ENCODE data around the gene TNKS2. TPM values are rescaled to one million over a fixed set of nuclear protein-coding genes. Genes with fewer than 3 reads are reported as not detected.

Gene TNKS2
- total RNA-seq, 1 donor from 2014 or later, result 36.3 TPM

DNA sequence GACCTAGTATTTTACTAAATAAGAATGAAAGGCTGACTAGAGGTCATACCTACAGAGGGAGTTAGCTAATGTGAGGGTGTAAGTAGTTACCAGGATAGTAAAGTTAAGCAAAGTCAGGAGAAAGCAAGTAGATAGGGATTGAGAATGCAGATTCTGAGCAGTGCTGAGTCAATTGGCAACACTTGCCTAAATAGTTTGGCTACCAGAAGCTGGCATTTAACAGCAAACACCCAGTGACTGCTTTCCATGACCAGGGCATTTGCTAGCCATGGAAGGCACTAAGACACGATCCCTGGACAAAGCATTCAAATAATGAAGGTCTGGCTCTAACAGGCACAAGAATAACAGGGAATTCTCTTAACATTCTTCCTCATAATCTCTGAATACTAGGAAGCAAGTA lies 25.9 kb downstream of the TNKS2 start:
- DNase-seq (ENCODE audit: extremely low spot score in 2 of 2), result no peak
- no peaks in the 10 kb centered on the region for H3K27me3 ChIP-seq
- H3K36me3 ChIP-seq, result peaks cover 0 to 78% of the 10 kb centered on the region in 2 donors
- no peak overlapping the region for H3K27ac ChIP-seq
- no peak for TF ChIP-seq POLR2A (IDR thresholded peaks at IDR 0.05)
- TF ChIP-seq POLR2AphosphoS5 (IDR thresholded peaks at IDR 0.05; ENCODE audit: insufficient read depth in 1 of 2, low read depth in 1 of 2), result no peak
- no peak for TF ChIP-seq CTCF (IDR thresholded peaks at IDR 0.05)
- H3K4me3 ChIP-seq, result no peak overlapping the region
- H3K4me1 ChIP-seq, result no peaks in the 10 kb centered on the region
- no peaks in the 10 kb centered on the region for H3K9me3 ChIP-seq
- intact Hi-C loops (cut with DNase I), result no loop called here

- H3K4me1 ChIP-seq, result no peaks in the 10 kb centered on the region
- no peak overlapping the region for H3K27ac ChIP-seq
- peaks cover 0 to 80% of the 10 kb centered on the region in 2 donors for H3K36me3 ChIP-seq
- DNase-seq (ENCODE audit: extremely low spot score in 2 of 2), result no peak
- no peaks in the 10 kb centered on the region for H3K9me3 ChIP-seq
- H3K27me3 ChIP-seq, result no peaks in the 10 kb centered on the region
- no peak overlapping the region for H3K4me3 ChIP-seq
- TF ChIP-seq CTCF (IDR thresholded peaks at IDR 0.05), result no peak
- no peak for TF ChIP-seq POLR2AphosphoS5 (IDR thresholded peaks at IDR 0.05; ENCODE audit: insufficient read depth in 1 of 2, low read depth in 1 of 2)
- TF ChIP-seq POLR2A (IDR thresholded peaks at IDR 0.05), result no peak
- intact Hi-C loops (cut with DNase I), result no loop called here
Measured at GRCh38 chr10:91829268-91829667, 31.0 kb downstream of the TNKS2 start.

GRCh38 chr10:91838199-91838598 lies 40.0 kb downstream of the TNKS2 start:
- no peak overlapping the region for H3K27ac ChIP-seq
- H3K27me3 ChIP-seq, result no peaks in the 10 kb centered on the region
- no peak for DNase-seq (ENCODE audit: extremely low spot score in 2 of 2)
- TF ChIP-seq POLR2AphosphoS5 (IDR thresholded peaks at IDR 0.05; ENCODE audit: insufficient read depth in 1 of 2, low read depth in 1 of 2) (no peak), POLR2A (IDR thresholded peaks at IDR 0.05) (no peak), CTCF (IDR thresholded peaks at IDR 0.05) (no peak)
- no peaks in the 10 kb centered on the region for H3K4me1 ChIP-seq
- H3K9me3 ChIP-seq, result no peaks in the 10 kb centered on the region
- intact Hi-C loops (cut with DNase I), result no loop called here
- H3K36me3 ChIP-seq, result peaks cover 0 to 84% of the 10 kb centered on the region in 2 donors
- H3K4me3 ChIP-seq, result no peak overlapping the region

DNA sequence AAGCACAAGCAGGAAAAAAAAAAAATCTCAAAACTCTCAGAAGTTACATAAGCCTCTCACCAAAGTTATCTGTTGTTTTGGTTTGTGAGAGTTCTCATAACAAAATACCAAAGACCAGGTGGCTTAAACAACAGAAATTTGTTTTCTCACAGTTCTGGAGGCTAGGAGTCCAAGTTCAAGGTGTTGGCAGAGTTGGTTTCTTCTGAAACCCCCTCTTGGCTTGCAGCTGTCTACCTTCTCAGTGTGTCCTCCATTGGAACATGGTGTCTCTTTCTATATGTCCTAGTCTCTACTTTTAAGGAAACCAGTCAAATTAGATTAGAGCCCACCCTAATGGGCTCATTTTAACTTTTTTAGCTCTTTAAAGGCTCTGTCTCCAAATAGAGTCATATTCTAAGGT lies 44.9 kb downstream of the TNKS2 start:
- no peak overlapping the region for H3K27ac ChIP-seq
- H3K36me3 ChIP-seq, result peaks cover 0 to 70% of the 10 kb centered on the region in 2 donors
- H3K4me3 ChIP-seq, result no peak overlapping the region
- H3K27me3 ChIP-seq, result no peaks in the 10 kb centered on the region
- no peak for TF ChIP-seq POLR2A (IDR thresholded peaks at IDR 0.05)
- no peak for TF ChIP-seq CTCF (IDR thresholded peaks at IDR 0.05)
- no peak for TF ChIP-seq POLR2AphosphoS5 (IDR thresholded peaks at IDR 0.05; ENCODE audit: insufficient read depth in 1 of 2, low read depth in 1 of 2)
- H3K9me3 ChIP-seq, result no peaks in the 10 kb centered on the region
- no peak for DNase-seq (ENCODE audit: extremely low spot score in 2 of 2)
- intact Hi-C loops (cut with DNase I), result no loop called here
- no peaks in the 10 kb centered on the region for H3K4me1 ChIP-seq

DNA sequence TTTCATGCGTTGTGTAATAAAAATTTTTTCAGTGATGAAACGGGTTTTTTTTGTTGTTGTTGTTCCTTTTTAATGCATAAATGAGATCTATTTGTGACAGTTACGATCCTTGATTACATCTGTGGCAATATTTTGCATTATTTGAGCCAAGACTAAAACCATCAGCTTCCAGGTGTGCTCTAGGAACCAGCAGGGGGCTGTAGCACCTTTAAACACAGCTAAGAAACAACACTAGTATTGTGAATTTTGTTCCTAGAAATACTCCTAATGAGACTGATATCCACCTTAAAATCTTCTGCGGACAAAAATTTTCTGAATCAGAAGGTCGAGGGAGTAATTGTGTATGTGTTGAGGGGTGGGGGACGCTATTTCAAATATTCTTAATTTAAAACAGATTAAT lies 58.4 kb downstream of the TNKS2 start:
- H3K4me1 ChIP-seq, result no peaks in the 10 kb centered on the region
- H3K27me3 ChIP-seq, result no peaks in the 10 kb centered on the region
- H3K36me3 ChIP-seq, result peaks cover 0 to 69% of the 10 kb centered on the region in 2 donors
- intact Hi-C loops (cut with DNase I), result no loop called here
- no peaks in the 10 kb centered on the region for H3K9me3 ChIP-seq
- H3K27ac ChIP-seq, result no peak overlapping the region
- TF ChIP-seq POLR2AphosphoS5 (IDR thresholded peaks at IDR 0.05; ENCODE audit: insufficient read depth in 1 of 2, low read depth in 1 of 2) (no peak), CTCF (IDR thresholded peaks at IDR 0.05) (no peak), POLR2A (IDR thresholded peaks at IDR 0.05) (no peak)
- H3K4me3 ChIP-seq, result no peak overlapping the region
- no peak for DNase-seq (ENCODE audit: extremely low spot score in 2 of 2)
